HepG2 (cell line): ENCODE data around the gene SSC5D. TPM values are rescaled to one million over a fixed set of nuclear protein-coding genes. Genes with fewer than 3 reads are reported as not detected.

Experiments
- ZNF747 ChIP-seq: sonication (generic); formaldehyde crosslinking; IDR thresholded peaks from 2 replicates; pipeline ENCODE4 v1.8.1; 2023; ENCODE audit warnings: missing genetic modification reagents, mild to moderate bottlenecking, borderline replicate concordance
- polyA plus RNA-seq, 8 experiments: library from polyadenylated mRNA; depleted of rRNA in 3 of 8; stranded (reverse) in 7 of 8; unstranded in 1 of 8; fragments of >200 nt; fragmentation: Illumina TruSeq in 4 of 8; extraction: Trizol in 4 of 8; gene quantifications; 2 replicates each; pipeline versions ENCODE4 v1.2.1 to v1.2.3, GENCODE V29; 2011 to 2016; ENCODE audit warnings: low read depth in 4 of 8, missing spikeins in 1 of 8, mixed read lengths in 1 of 8; ENCODE audit not compliant: insufficient read depth in 1 of 8
- total RNA-seq, 5 experiments: library from RNA; depleted of rRNA; stranded (reverse); fragments of >200 nt; fragmentation: Illumina TruSeq; extraction: Trizol; gene quantifications; 2 replicates each; pipeline ENCODE4 v1.2.3, GENCODE V29; 2016; ENCODE audit warnings: low read depth in 1 of 5
- TF ChIP-seq, protein P1 (sequence below): sonication (generic); formaldehyde crosslinking; IDR thresholded peaks from 2 replicates; pipeline ENCODE4 v1.8.0; 2022; ENCODE audit warnings: mild to moderate bottlenecking, missing genetic modification reagents, moderate library complexity
- TF ChIP-seq, protein P2 (sequence below): sonication (generic); formaldehyde crosslinking; IDR thresholded peaks from 2 replicates; pipeline ENCODE4; 2020; ENCODE audit warnings: missing genetic modification reagents, mild to moderate bottlenecking, borderline replicate concordance
- TF ChIP-seq, protein P3 (sequence below): sonication (generic); formaldehyde crosslinking; IDR thresholded peaks from 2 replicates; pipeline ENCODE4 v1.4.0; 2020; ENCODE audit warnings: low read depth, mild to moderate bottlenecking, missing genetic modification reagents
- TF ChIP-seq, protein P4 (sequence below): sonication (generic); formaldehyde crosslinking; IDR thresholded peaks from 2 replicates; pipeline ENCODE4 v1.4.0; 2020; ENCODE audit warnings: missing genetic modification reagents
- TF ChIP-seq, protein P5 (sequence below): sonication (generic); formaldehyde crosslinking; IDR thresholded peaks from 2 replicates; pipeline ENCODE4 v1.5.1; 2020; ENCODE audit warnings: mild to moderate bottlenecking, missing genetic modification reagents, moderate library complexity
- TF ChIP-seq, protein P6 (sequence below): sonication (generic); formaldehyde crosslinking; IDR thresholded peaks from 2 replicates; pipeline ENCODE4 v1.5.0; 2020; ENCODE audit warnings: mild to moderate bottlenecking, missing genetic modification reagents, borderline replicate concordance
- TF ChIP-seq, protein P7 (sequence below): sonication (generic); formaldehyde crosslinking; IDR thresholded peaks from 2 replicates; pipeline ENCODE4 v1.4.0; 2020; ENCODE audit warnings: missing genetic modification reagents, mild to moderate bottlenecking, borderline replicate concordance

The SSC5D gene
- total and polyA plus RNA-seq, 2 of the 13 experiments (the other 11 are each of a cell fraction or from before 2014, with no cell fraction given) = not detected

DNA sequence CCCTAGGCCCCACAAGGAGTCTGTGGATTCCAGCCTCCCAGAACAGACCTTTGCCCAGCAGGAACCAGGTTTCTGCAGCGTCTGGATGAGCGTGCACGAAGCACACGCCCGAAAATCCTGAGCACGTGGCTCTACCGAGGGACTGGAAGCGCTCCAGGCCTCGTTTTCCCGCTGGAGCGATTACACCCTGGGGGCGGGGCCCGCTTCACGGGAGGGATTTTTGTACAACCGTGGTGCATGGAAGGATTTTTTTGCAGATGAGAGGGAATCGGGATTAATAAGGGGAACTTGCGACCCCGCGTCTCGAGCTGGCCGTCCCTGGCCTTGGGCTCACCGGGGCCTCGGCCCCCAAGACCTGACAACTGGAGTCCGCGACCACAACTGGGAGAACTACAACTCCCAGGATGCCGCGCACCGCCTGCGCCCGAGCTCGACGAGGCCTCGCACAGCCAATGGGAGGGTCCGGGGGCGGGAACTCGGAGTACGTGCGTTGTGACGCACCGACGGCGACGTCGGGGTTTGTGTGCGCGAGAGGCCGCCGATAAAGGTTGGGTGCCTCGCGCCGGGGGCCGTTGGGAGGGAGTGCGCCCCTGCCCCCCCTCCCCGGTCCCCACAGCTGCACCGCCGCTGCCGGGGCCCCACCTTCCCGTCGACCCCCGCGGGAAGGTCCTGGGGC lies 12.0 kb upstream of the SSC5D start, which contains the start of gene ZNF628 (continued):
- TF ChIP-seq, protein P1, sequence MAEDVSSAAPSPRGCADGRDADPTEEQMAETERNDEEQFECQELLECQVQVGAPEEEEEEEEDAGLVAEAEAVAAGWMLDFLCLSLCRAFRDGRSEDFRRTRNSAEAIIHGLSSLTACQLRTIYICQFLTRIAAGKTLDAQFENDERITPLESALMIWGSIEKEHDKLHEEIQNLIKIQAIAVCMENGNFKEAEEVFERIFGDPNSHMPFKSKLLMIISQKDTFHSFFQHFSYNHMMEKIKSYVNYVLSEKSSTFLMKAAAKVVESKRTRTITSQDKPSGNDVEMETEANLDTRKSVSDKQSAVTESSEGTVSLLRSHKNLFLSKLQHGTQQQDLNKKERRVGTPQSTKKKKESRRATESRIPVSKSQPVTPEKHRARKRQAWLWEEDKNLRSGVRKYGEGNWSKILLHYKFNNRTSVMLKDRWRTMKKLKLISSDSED = peak; percentile 88; the same call in 1 of the 2 replicates
- TF ChIP-seq, protein P2, sequence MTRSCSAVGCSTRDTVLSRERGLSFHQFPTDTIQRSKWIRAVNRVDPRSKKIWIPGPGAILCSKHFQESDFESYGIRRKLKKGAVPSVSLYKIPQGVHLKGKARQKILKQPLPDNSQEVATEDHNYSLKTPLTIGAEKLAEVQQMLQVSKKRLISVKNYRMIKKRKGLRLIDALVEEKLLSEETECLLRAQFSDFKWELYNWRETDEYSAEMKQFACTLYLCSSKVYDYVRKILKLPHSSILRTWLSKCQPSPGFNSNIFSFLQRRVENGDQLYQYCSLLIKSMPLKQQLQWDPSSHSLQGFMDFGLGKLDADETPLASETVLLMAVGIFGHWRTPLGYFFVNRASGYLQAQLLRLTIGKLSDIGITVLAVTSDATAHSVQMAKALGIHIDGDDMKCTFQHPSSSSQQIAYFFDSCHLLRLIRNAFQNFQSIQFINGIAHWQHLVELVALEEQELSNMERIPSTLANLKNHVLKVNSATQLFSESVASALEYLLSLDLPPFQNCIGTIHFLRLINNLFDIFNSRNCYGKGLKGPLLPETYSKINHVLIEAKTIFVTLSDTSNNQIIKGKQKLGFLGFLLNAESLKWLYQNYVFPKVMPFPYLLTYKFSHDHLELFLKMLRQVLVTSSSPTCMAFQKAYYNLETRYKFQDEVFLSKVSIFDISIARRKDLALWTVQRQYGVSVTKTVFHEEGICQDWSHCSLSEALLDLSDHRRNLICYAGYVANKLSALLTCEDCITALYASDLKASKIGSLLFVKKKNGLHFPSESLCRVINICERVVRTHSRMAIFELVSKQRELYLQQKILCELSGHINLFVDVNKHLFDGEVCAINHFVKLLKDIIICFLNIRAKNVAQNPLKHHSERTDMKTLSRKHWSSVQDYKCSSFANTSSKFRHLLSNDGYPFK (CRISPR knock-in tag) = peak; percentile 71; the same call in 1 of the 2 replicates
- TF ChIP-seq, protein P3, sequence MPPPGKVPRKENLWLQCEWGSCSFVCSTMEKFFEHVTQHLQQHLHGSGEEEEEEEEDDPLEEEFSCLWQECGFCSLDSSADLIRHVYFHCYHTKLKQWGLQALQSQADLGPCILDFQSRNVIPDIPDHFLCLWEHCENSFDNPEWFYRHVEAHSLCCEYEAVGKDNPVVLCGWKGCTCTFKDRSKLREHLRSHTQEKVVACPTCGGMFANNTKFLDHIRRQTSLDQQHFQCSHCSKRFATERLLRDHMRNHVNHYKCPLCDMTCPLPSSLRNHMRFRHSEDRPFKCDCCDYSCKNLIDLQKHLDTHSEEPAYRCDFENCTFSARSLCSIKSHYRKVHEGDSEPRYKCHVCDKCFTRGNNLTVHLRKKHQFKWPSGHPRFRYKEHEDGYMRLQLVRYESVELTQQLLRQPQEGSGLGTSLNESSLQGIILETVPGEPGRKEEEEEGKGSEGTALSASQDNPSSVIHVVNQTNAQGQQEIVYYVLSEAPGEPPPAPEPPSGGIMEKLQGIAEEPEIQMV = peak; percentile 53; the same call in 1 of the 2 replicates
- 0 out of 2 replicates have a peak, but pooled peaks have one; percentile 20 for TF ChIP-seq ZNF747
- TF ChIP-seq, protein P4, sequence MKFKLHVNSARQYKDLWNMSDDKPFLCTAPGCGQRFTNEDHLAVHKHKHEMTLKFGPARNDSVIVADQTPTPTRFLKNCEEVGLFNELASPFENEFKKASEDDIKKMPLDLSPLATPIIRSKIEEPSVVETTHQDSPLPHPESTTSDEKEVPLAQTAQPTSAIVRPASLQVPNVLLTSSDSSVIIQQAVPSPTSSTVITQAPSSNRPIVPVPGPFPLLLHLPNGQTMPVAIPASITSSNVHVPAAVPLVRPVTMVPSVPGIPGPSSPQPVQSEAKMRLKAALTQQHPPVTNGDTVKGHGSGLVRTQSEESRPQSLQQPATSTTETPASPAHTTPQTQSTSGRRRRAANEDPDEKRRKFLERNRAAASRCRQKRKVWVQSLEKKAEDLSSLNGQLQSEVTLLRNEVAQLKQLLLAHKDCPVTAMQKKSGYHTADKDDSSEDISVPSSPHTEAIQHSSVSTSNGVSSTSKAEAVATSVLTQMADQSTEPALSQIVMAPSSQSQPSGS (CRISPR knock-in tag) = peak; percentile 40; the same call in 1 of the 2 replicates
- TF ChIP-seq, protein P5, sequence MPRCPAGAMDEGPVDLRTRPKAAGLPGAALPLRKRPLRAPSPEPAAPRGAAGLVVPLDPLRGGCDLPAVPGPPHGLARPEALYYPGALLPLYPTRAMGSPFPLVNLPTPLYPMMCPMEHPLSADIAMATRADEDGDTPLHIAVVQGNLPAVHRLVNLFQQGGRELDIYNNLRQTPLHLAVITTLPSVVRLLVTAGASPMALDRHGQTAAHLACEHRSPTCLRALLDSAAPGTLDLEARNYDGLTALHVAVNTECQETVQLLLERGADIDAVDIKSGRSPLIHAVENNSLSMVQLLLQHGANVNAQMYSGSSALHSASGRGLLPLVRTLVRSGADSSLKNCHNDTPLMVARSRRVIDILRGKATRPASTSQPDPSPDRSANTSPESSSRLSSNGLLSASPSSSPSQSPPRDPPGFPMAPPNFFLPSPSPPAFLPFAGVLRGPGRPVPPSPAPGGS (CRISPR knock-in tag) = peak; percentile 83
- TF ChIP-seq, protein P6, sequence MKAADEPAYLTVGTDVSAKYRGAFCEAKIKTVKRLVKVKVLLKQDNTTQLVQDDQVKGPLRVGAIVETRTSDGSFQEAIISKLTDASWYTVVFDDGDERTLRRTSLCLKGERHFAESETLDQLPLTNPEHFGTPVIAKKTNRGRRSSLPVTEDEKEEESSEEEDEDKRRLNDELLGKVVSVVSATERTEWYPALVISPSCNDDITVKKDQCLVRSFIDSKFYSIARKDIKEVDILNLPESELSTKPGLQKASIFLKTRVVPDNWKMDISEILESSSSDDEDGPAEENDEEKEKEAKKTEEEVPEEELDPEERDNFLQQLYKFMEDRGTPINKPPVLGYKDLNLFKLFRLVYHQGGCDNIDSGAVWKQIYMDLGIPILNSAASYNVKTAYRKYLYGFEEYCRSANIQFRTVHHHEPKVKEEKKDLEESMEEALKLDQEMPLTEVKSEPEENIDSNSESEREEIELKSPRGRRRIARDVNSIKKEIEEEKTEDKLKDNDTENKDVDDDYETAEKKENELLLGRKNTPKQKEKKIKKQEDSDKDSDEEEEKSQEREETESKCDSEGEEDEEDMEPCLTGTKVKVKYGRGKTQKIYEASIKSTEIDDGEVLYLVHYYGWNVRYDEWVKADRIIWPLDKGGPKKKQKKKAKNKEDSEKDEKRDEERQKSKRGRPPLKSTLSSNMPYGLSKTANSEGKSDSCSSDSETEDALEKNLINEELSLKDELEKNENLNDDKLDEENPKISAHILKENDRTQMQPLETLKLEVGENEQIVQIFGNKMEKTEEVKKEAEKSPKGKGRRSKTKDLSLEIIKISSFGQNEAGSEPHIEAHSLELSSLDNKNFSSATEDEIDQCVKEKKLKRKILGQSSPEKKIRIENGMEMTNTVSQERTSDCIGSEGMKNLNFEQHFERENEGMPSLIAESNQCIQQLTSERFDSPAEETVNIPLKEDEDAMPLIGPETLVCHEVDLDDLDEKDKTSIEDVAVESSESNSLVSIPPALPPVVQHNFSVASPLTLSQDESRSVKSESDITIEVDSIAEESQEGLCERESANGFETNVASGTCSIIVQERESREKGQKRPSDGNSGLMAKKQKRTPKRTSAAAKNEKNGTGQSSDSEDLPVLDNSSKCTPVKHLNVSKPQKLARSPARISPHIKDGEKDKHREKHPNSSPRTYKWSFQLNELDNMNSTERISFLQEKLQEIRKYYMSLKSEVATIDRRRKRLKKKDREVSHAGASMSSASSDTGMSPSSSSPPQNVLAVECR (CRISPR knock-in tag) = peak; percentile 75; the same call in 1 of the 2 replicates
- TF ChIP-seq, protein P7, sequence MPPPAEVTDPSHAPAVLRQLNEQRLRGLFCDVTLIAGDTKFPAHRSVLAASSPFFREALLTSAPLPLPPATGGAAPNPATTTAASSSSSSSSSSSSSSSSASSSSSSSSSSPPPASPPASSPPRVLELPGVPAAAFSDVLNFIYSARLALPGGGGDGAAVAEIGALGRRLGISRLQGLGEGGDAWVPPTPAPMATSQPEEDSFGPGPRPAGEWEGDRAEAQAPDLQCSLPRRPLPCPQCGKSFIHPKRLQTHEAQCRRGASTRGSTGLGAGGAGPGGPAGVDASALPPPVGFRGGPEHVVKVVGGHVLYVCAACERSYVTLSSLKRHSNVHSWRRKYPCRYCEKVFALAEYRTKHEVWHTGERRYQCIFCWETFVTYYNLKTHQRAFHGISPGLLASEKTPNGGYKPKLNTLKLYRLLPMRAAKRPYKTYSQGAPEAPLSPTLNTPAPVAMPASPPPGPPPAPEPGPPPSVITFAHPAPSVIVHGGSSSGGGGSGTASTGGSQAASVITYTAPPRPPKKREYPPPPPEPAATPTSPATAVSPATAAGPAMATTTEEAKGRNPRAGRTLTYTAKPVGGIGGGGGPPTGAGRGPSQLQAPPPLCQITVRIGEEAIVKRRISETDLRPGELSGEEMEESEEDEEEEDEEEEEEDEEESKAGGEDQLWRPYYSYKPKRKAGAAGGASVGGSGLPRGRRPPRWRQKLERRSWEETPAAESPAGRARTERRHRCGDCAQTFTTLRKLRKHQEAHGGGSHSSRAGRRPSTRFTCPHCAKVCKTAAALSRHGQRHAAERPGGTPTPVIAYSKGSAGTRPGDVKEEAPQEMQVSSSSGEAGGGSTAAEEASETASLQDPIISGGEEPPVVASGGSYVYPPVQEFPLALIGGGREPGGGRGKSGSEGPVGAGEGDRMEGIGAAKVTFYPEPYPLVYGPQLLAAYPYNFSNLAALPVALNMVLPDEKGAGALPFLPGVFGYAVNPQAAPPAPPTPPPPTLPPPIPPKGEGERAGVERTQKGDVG = peak; percentile 94; the same call in 1 of the 2 replicates
